ENCODE data around the gene MIER1.

- no peak for TF ChIP-seq PBX3 (CRISPR knock-in tag; IDR thresholded peaks at IDR 0.05)
- no peak for TF ChIP-seq REST (tag by site-specific recombination; IDR thresholded peaks at IDR 0.05)
- no peak for TF ChIP-seq ZNF138 (tag by site-specific recombination; IDR thresholded peaks at IDR 0.05; ENCODE audit: borderline replicate concordance)
- TF ChIP-seq CTCF (tag by site-specific recombination; IDR thresholded peaks at IDR 0.05), result no peak
- TF ChIP-seq ZNF561 (tag by site-specific recombination; IDR thresholded peaks at IDR 0.05; ENCODE audit: borderline replicate concordance), result no peak
Measured at GRCh38 chr1:66916320-66916719, 8.5 kb upstream of the MIER1 start.

Measured in HEK293 (cell line).